HepG2 (cell line): ENCODE data around the gene FKBP1B. TPM values are rescaled to one million over a fixed set of nuclear protein-coding genes. Genes with fewer than 3 reads are reported as not detected.

Source experiments
- HDAC1 ChIP-seq: sonication (generic); formaldehyde crosslinking; IDR thresholded peaks from 2 replicates; pipeline ENCODE4 v1.5.1; 2020; ENCODE audit warnings: mild to moderate bottlenecking, missing genetic modification reagents
- HDAC6 ChIP-seq: fragments of 200-600 bp; sonication (generic); IDR thresholded peaks from 2 replicates; pipeline ENCODE4 v1.7.0; 2017; ENCODE audit warnings: mild to moderate bottlenecking, antibody characterized with exemption, low read length, low read depth
- KAT2B ChIP-seq: fragments of 150-350 bp; IDR thresholded peaks from 2 replicates; pipeline ENCODE4 v1.6.1; 2014; ENCODE audit warnings: low read depth, low read length, borderline replicate concordance
- KDM2A ChIP-seq: sonication (generic); formaldehyde crosslinking; IDR thresholded peaks from 2 replicates; pipeline ENCODE4 v1.4.0; 2020; ENCODE audit warnings: low read depth, missing genetic modification reagents, borderline replicate concordance
- KLF11 ChIP-seq: IDR thresholded peaks from 2 replicates; pipeline ENCODE4 v1.6.1; 2016; ENCODE audit warnings: missing compliant biosample characterization
- RARA ChIP-seq: IDR thresholded peaks from 2 replicates; pipeline ENCODE4 v1.6.1; 2016; ENCODE audit warnings: missing genetic modification reagents, missing compliant biosample characterization
- RBM22 ChIP-seq: fragments of 200-400 bp; formaldehyde crosslinking; optimal IDR thresholded peaks from 2 replicates; pipeline ENCODE3; 2017; ENCODE audit warnings: mild to moderate bottlenecking, low read length, moderate library complexity
- SAFB2 ChIP-seq: sonication (generic); formaldehyde crosslinking; IDR thresholded peaks from 2 replicates; pipeline ENCODE4 v1.5.1; 2020; ENCODE audit warnings: missing genetic modification reagents, low read depth, mild to moderate bottlenecking, borderline replicate concordance
- STAG1 ChIP-seq: sonication (generic); formaldehyde crosslinking; IDR thresholded peaks from 2 replicates; pipeline ENCODE4 v1.4.0; 2020; ENCODE audit warnings: missing genetic modification reagents
- TBL1XR1 ChIP-seq: fragments of 150-350 bp; IDR thresholded peaks from 2 replicates; pipeline ENCODE4 v1.6.1; 2014; ENCODE audit warnings: borderline replicate concordance, low read length; ENCODE audit not compliant: partially characterized antibody
- ZFP82 ChIP-seq: sonication (generic); formaldehyde crosslinking; IDR thresholded peaks from 2 replicates; pipeline ENCODE4 v1.5.1; 2020; ENCODE audit warnings: mild to moderate bottlenecking, missing genetic modification reagents, borderline replicate concordance
- ZNF10 ChIP-seq: sonication (generic); formaldehyde crosslinking; IDR thresholded peaks from 2 replicates; pipeline ENCODE4 v1.4.0; 2020; ENCODE audit warnings: mild to moderate bottlenecking, low read depth, missing genetic modification reagents, borderline replicate concordance
- ZNF136 ChIP-seq: sonication (generic); formaldehyde crosslinking; IDR thresholded peaks from 2 replicates; pipeline ENCODE4 v1.8.1; 2022; ENCODE audit warnings: low read depth, mild to moderate bottlenecking, moderate library complexity, missing genetic modification reagents
- ZNF225 ChIP-seq: sonication (generic); formaldehyde crosslinking; IDR thresholded peaks from 2 replicates; pipeline ENCODE4 v1.4.0; 2020; ENCODE audit warnings: mild to moderate bottlenecking, missing genetic modification reagents
- ZNF354B ChIP-seq: sonication (generic); formaldehyde crosslinking; IDR thresholded peaks from 2 replicates; pipeline ENCODE4 v1.8.0; 2022; ENCODE audit warnings: mild to moderate bottlenecking, missing genetic modification reagents
- ZNF543 ChIP-seq: sonication (generic); formaldehyde crosslinking; IDR thresholded peaks from 2 replicates; pipeline ENCODE4 v1.4.0; 2020; ENCODE audit warnings: mild to moderate bottlenecking, missing genetic modification reagents
- ZNF546 ChIP-seq: sonication (generic); formaldehyde crosslinking; conservative IDR thresholded peaks from 2 replicates; pipeline ENCODE4 v1.8.1; 2023; ENCODE audit warnings: mild to moderate bottlenecking, missing genetic modification reagents
- ZNF605 ChIP-seq: sonication (generic); formaldehyde crosslinking; IDR thresholded peaks from 2 replicates; pipeline ENCODE4 v1.8.0; 2022; ENCODE audit warnings: mild to moderate bottlenecking, missing genetic modification reagents
- ZNF772 ChIP-seq: sonication (generic); formaldehyde crosslinking; IDR thresholded peaks from 2 replicates; pipeline ENCODE4 v1.5.0; 2020; ENCODE audit warnings: mild to moderate bottlenecking, missing genetic modification reagents
- polyA plus RNA-seq, 8 experiments: library from polyadenylated mRNA; depleted of rRNA in 3 of 8; stranded (reverse) in 7 of 8; unstranded in 1 of 8; fragments of >200 nt; fragmentation: Illumina TruSeq in 4 of 8; extraction: Trizol in 4 of 8; gene quantifications; 2 replicates each; pipeline versions ENCODE4 v1.2.1 to v1.2.3, GENCODE V29; 2011 to 2016; ENCODE audit warnings: low read depth in 4 of 8, missing spikeins in 1 of 8, mixed read lengths in 1 of 8; ENCODE audit not compliant: insufficient read depth in 1 of 8
- total RNA-seq, 5 experiments: library from RNA; depleted of rRNA; stranded (reverse); fragments of >200 nt; fragmentation: Illumina TruSeq; extraction: Trizol; gene quantifications; 2 replicates each; pipeline ENCODE4 v1.2.3, GENCODE V29; 2016; ENCODE audit warnings: low read depth in 1 of 5
- TF ChIP-seq, protein P1 (sequence below): IDR thresholded peaks from 2 replicates; pipeline ENCODE4 v1.6.1; 2012; ENCODE audit warnings: low read length, improper control_type of control experiment
- TF ChIP-seq, protein P2 (sequence below): sonication (generic); formaldehyde crosslinking; IDR thresholded peaks from 2 replicates; pipeline ENCODE4 v1.9.0; 2021; ENCODE audit warnings: missing genetic modification reagents, mild to moderate bottlenecking, borderline replicate concordance
- TF ChIP-seq, protein P3 (sequence below): sonication (generic); formaldehyde crosslinking; IDR thresholded peaks from 2 replicates; pipeline ENCODE4 v1.5.1; 2020; ENCODE audit warnings: missing genetic modification reagents, mild to moderate bottlenecking, borderline replicate concordance
- TF ChIP-seq, protein P4 (sequence below): sonication (generic); formaldehyde crosslinking; IDR thresholded peaks from 2 replicates; pipeline ENCODE4 v1.4.0; 2020; ENCODE audit warnings: missing genetic modification reagents

Gene FKBP1B
- total and polyA plus RNA-seq, 2 of the 13 experiments (the other 11 are each of a cell fraction or from before 2014, with no cell fraction given) = 35.2 to 96.3 TPM

DNA sequence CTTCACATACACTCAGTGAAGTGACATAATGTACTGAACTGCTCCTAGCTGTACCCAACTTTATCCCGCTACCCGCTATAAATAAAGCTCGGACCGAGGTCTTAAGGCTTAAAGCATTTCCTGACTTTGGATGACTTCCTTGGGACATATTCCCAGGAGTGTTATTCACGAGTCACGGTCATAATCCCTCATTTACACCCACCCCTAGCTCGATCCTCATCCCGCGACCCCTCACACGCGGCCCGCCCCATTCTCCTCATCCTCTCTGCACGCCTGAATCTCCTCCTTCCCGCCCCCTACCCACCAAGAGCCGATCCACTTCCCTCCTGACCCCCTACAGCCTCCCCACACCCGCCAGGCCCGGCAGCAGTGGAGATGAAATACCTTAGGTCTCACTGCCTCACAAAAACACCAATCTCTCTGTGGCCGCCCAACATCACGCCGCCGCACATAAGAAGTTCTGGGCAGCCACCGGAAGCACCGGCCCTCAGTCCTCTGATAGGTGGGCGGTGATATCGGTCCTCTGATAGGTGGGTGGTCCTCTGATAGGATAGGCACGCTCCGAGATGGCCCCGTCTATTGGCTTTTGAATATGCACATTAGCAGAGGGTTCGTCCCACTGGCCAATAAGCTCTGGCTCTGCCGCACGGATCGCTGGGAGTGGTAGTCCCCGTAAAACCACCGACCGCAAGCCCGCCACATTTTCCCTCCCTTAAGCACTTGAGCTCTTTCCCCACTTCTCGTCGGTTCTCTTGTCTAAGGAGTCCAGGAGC, 2.4 kb upstream of the FKBP1B start, which contains the start of gene WDCP (continued):
- TF ChIP-seq, protein P1, sequence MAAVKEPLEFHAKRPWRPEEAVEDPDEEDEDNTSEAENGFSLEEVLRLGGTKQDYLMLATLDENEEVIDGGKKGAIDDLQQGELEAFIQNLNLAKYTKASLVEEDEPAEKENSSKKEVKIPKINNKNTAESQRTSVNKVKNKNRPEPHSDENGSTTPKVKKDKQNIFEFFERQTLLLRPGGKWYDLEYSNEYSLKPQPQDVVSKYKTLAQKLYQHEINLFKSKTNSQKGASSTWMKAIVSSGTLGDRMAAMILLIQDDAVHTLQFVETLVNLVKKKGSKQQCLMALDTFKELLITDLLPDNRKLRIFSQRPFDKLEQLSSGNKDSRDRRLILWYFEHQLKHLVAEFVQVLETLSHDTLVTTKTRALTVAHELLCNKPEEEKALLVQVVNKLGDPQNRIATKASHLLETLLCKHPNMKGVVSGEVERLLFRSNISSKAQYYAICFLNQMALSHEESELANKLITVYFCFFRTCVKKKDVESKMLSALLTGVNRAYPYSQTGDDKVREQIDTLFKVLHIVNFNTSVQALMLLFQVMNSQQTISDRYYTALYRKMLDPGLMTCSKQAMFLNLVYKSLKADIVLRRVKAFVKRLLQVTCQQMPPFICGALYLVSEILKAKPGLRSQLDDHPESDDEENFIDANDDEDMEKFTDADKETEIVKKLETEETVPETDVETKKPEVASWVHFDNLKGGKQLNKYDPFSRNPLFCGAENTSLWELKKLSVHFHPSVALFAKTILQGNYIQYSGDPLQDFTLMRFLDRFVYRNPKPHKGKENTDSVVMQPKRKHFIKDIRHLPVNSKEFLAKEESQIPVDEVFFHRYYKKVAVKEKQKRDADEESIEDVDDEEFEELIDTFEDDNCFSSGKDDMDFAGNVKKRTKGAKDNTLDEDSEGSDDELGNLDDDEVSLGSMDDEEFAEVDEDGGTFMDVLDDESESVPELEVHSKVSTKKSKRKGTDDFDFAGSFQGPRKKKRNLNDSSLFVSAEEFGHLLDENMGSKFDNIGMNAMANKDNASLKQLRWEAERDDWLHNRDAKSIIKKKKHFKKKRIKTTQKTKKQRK = no peak; the same call in 1 of the 2 replicates
- TF ChIP-seq, protein P2, sequence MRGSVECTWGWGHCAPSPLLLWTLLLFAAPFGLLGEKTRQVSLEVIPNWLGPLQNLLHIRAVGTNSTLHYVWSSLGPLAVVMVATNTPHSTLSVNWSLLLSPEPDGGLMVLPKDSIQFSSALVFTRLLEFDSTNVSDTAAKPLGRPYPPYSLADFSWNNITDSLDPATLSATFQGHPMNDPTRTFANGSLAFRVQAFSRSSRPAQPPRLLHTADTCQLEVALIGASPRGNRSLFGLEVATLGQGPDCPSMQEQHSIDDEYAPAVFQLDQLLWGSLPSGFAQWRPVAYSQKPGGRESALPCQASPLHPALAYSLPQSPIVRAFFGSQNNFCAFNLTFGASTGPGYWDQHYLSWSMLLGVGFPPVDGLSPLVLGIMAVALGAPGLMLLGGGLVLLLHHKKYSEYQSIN (CRISPR knock-in tag) = no peak
- TF ChIP-seq RARA (CRISPR knock-in tag) (no peak), ZNF772 (CRISPR knock-in tag) (0 out of 2 replicates have a peak, but pooled peaks have one; percentile 50), RBM22 (no peak), ZNF225 (CRISPR knock-in tag) (peak; percentile 75; the same call in 1 of the 2 replicates), TBL1XR1 (peak; percentile 56), KLF11 (CRISPR knock-in tag) (0 out of 2 replicates have a peak, but pooled peaks have one; percentile 49), HDAC1 (CRISPR knock-in tag) (peak; percentile 82), ZFP82 (CRISPR knock-in tag) (no peak), KDM2A (CRISPR knock-in tag) (peak; percentile 82; the same call in 1 of the 2 replicates), ZNF543 (CRISPR knock-in tag) (peak; percentile 60), STAG1 (CRISPR knock-in tag) (no peak), KAT2B (no peak), ZNF10 (no peak), ZNF354B (0 out of 2 replicates have a peak, but pooled peaks have one; percentile 71), ZNF605 (CRISPR knock-in tag) (peak; percentile 70), ZNF546 (CRISPR knock-in tag) (no peak), HDAC6 (no peak), ZNF136 (CRISPR knock-in tag) (no peak), SAFB2 (CRISPR knock-in tag) (peak; percentile 24; the same call in 1 of the 2 replicates)
- TF ChIP-seq, protein P3, sequence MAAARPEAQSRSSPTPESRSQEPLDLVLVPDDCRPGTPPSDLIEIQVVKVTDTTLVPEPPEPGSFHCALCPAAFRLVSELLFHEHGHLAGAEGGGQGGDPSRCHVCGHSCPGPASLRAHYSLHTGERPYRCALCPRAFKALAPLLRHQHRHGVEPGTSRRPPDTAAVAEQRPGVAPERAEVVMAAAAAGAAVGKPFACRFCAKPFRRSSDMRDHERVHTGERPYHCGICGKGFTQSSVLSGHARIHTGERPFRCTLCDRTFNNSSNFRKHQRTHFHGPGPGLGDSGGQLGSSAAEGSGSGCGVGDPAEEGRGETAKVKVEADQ (CRISPR knock-in tag) = 0 out of 2 replicates have a peak, but pooled peaks have one; percentile 17
- TF ChIP-seq, protein P4, sequence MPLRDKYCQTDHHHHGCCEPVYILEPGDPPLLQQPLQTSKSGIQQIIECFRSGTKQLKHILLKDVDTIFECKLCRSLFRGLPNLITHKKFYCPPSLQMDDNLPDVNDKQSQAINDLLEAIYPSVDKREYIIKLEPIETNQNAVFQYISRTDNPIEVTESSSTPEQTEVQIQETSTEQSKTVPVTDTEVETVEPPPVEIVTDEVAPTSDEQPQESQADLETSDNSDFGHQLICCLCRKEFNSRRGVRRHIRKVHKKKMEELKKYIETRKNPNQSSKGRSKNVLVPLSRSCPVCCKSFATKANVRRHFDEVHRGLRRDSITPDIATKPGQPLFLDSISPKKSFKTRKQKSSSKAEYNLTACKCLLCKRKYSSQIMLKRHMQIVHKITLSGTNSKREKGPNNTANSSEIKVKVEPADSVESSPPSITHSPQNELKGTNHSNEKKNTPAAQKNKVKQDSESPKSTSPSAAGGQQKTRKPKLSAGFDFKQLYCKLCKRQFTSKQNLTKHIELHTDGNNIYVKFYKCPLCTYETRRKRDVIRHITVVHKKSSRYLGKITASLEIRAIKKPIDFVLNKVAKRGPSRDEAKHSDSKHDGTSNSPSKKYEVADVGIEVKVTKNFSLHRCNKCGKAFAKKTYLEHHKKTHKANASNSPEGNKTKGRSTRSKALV = no peak
